GM23248 (cell line): ENCODE measurements around the gene INTU. TPM values are rescaled to one million over a fixed set of nuclear protein-coding genes. Genes with fewer than 3 reads are reported as not detected.

Experiments used
- DNase-seq: peaks from one replicate; pipeline ENCODE4 v3.0.0-alpha.2; 2015
- H2AFZ ChIP-seq: fragments of 200-600 bp; sonication (generic); 2 replicates; pipeline ENCODE4 v1.6.1; 2016; ENCODE audit warnings: antibody characterized with exemption
- H3F3A ChIP-seq: fragments of 200-600 bp; sonication (generic); 2 replicates; pipeline ENCODE4 v1.6.1; 2016; ENCODE audit warnings: mild to moderate bottlenecking, antibody characterized with exemption, mixed run types; ENCODE audit not compliant: insufficient read depth
- H3K27ac ChIP-seq: fragments of 200-600 bp; sonication (generic); 2 replicates; pipeline ENCODE4 v1.5.1; 2016; ENCODE audit warnings: mild to moderate bottlenecking
- H3K27me3 ChIP-seq: fragments of 200-600 bp; sonication (generic); replicated peaks from 2 replicates; pipeline ENCODE4 v1.6.1; 2016; ENCODE audit warnings: mild to moderate bottlenecking; ENCODE audit not compliant: insufficient read depth
- H3K36me3 ChIP-seq: fragments of 200-600 bp; sonication (generic); 2 replicates; pipeline ENCODE4 v1.6.1; 2016; ENCODE audit warnings: low read depth, mild to moderate bottlenecking
- H3K4me1 ChIP-seq: fragments of 200-600 bp; sonication (generic); 2 replicates; pipeline ENCODE4 v1.6.1; 2016; ENCODE audit warnings: mild to moderate bottlenecking; ENCODE audit not compliant: insufficient read depth
- H3K4me2 ChIP-seq: fragments of 200-600 bp; sonication (generic); one replicate; pipeline ENCODE4 v1.6.1; 2016; ENCODE audit warnings: mild to moderate bottlenecking; ENCODE audit not compliant: unreplicated experiment
- H3K4me3 ChIP-seq: fragments of 200-600 bp; sonication (generic); 2 replicates; pipeline ENCODE4 v1.5.1; 2016; ENCODE audit warnings: mild to moderate bottlenecking
- H3K79me2 ChIP-seq: fragments of 200-600 bp; sonication (generic); 2 replicates; pipeline ENCODE4 v1.6.1; 2016; ENCODE audit warnings: mild to moderate bottlenecking; ENCODE audit not compliant: insufficient read depth
- H3K9ac ChIP-seq: fragments of 200-600 bp; sonication (generic); 2 replicates; pipeline ENCODE4 v1.6.1; 2016; ENCODE audit warnings: mild to moderate bottlenecking
- H3K9me2 ChIP-seq: fragments of 200-600 bp; sonication (generic); 2 replicates; pipeline ENCODE4 v1.6.1; 2016; ENCODE audit warnings: mixed run types, mild to moderate bottlenecking, moderate library complexity; ENCODE audit not compliant: insufficient read depth
- H3K9me3 ChIP-seq: fragments of 200-600 bp; sonication (generic); one replicate; pipeline ENCODE4 v1.6.1; 2017; ENCODE audit warnings: low read depth
- H4K20me1 ChIP-seq: fragments of 200-600 bp; sonication (generic); 2 replicates; pipeline ENCODE4 v1.6.0; 2016; ENCODE audit not compliant: insufficient read depth
- EZH2 ChIP-seq: fragments of 200-600 bp; sonication (generic); IDR thresholded peaks from 2 replicates; pipeline ENCODE4 v1.6.1; 2018; ENCODE audit warnings: antibody characterized with exemption, mild to moderate bottlenecking; ENCODE audit not compliant: insufficient read depth, poor library complexity, severe bottlenecking
- EZH2phosphoT487 ChIP-seq: fragments of 200-600 bp; sonication (generic); IDR thresholded peaks from 2 replicates; pipeline ENCODE4 v1.6.1; 2018; ENCODE audit warnings: antibody characterized with exemption, moderate library complexity, mild to moderate bottlenecking, low read depth; ENCODE audit not compliant: insufficient read depth
- WGBS, 2 experiments: methylation state at CpG; one replicate each; pipeline ENCODE4 v1.1.6; 2015 to 2017; ENCODE audit warnings: low lambda C conversion rate in 2 of 2, low coverage in 1 of 2; ENCODE audit errors: missing lambda C conversion rate in 2 of 2; 5-methylcytosine and 5-hydroxymethylcytosine counted together
- in situ Hi-C: fragments of 300-500 bp; cut with MboI; formaldehyde crosslinking; loops from 2 replicates; pipeline ENCODE4 v1.15.0; 2020
- polyA plus RNA-seq: library from polyadenylated mRNA; unstranded; fragments of >200 nt; fragmentation: Nextera tagmentation; extraction: Ambion mirVana; gene quantifications from 2 replicates; pipeline ENCODE4 v1.2.1, GENCODE V29; 2016
- total RNA-seq: library from RNA; depleted of rRNA; stranded (reverse); fragments of >200 nt; shearing (Covaris generic); gene quantifications from 2 replicates; pipeline ENCODE4 v1.2.3, GENCODE V29; 2014

Gene INTU
- total and polyA plus RNA-seq, 2 experiments from 2014 or later: 2.3 to 5.2 TPM

- in situ Hi-C loops: no loop called here
- H4K20me1 ChIP-seq: no peaks in the 10 kb centered on the region
- WGBS, 2 experiments: 88 to 95% methylated on average over 6 of the region's 6 CpGs
- DNase-seq: no peak
- no peak overlapping the region for H3K4me3 ChIP-seq
- H3K9me2 ChIP-seq: no peaks in the 10 kb centered on the region
- no peak overlapping the region for H3K4me2 ChIP-seq
- no peak overlapping the region for H3K9ac ChIP-seq
- H3K79me2 ChIP-seq: no peaks in the 10 kb centered on the region
- no peak overlapping the region for H3K27ac ChIP-seq
- TF ChIP-seq EZH2 (no peak), EZH2phosphoT487 (no peak)
- no peaks in the 10 kb centered on the region for H3K9me3 ChIP-seq
- no peak overlapping the region for H2AFZ ChIP-seq
- H3K4me1 ChIP-seq: no peaks in the 10 kb centered on the region
- H3F3A ChIP-seq: no peaks in the 10 kb centered on the region
- no peaks in the 10 kb centered on the region for H3K27me3 ChIP-seq
- no peaks in the 10 kb centered on the region for H3K36me3 ChIP-seq
These were observed 27.6 kb downstream of the INTU start for GRCh38 chr4:127660284-127660885.

- Histone ChIP-seq H3K9ac (no peak overlapping the region), H3K9me2 (peaks cover 3% of the 10 kb centered on the region; the same call in 1 of the 2 replicates), H3K36me3 (no peaks in the 10 kb centered on the region), H3K4me3 (no peak overlapping the region), H3F3A (no peaks in the 10 kb centered on the region), H3K4me1 (no peaks in the 10 kb centered on the region), H3K27me3 (no peaks in the 10 kb centered on the region), H3K9me3 (no peaks in the 10 kb centered on the region), H2AFZ (no peak overlapping the region), H3K79me2 (no peaks in the 10 kb centered on the region), H4K20me1 (no peaks in the 10 kb centered on the region), H3K27ac (no peak overlapping the region), H3K4me2 (no peak overlapping the region)
- no peak for DNase-seq
- 74 to 80% methylated on average over 2 of the region's 2 CpGs for WGBS, 2 experiments
- in situ Hi-C loops: no loop called here
- TF ChIP-seq EZH2 (no peak), EZH2phosphoT487 (no peak)
These were observed 34.4 kb downstream of the INTU start for GRCh38 chr4:127667116-127667515.

GRCh38 chr4:127667772-127668171 is 35.0 kb downstream of the INTU start:
- H3K4me1 ChIP-seq: no peaks in the 10 kb centered on the region
- H4K20me1 ChIP-seq: no peaks in the 10 kb centered on the region
- H3K79me2 ChIP-seq: no peaks in the 10 kb centered on the region
- no peak overlapping the region for H2AFZ ChIP-seq
- no peak overlapping the region for H3K9ac ChIP-seq
- no peak overlapping the region for H3K27ac ChIP-seq
- H3F3A ChIP-seq: no peaks in the 10 kb centered on the region
- no peak overlapping the region for H3K4me3 ChIP-seq
- TF ChIP-seq EZH2phosphoT487 (no peak), EZH2 (no peak)
- peaks cover 3% of the 10 kb centered on the region; the same call in 1 of the 2 replicates for H3K9me2 ChIP-seq
- in situ Hi-C loops: no loop called here
- no peaks in the 10 kb centered on the region for H3K27me3 ChIP-seq
- no peaks in the 10 kb centered on the region for H3K9me3 ChIP-seq
- H3K4me2 ChIP-seq: no peak overlapping the region
- 98% methylated on average over 2 of the region's 2 CpGs for WGBS, 2 experiments
- no peaks in the 10 kb centered on the region for H3K36me3 ChIP-seq
- no peak for DNase-seq

DNA sequence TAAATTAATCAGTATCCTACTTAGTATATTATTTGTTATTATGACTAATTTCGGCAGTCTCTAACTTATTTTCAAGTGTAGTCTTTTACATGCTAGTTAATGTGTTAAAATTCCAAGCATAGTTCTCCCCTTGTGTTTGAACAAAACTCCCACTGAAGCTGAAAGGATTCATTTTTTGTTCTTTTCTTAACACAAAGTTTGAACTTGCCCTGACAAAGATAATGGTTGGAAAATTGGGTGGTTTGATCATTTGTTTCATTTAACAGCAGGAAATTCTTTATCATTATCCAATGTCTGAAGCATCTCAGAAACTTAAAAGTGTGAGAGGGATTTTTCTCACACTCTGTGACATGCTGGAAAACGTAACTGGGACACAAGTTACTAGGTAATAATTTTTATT is 36.0 kb downstream of the INTU start:
- no peaks in the 10 kb centered on the region for H3K9me3 ChIP-seq
- WGBS, 2 experiments: 85 to 86% methylated on average over 2 of the region's 2 CpGs
- no peak overlapping the region for H2AFZ ChIP-seq

More for the DNA sequence above, 36.0 kb downstream of the INTU start:
- H3K4me3 ChIP-seq: no peak overlapping the region
- H3K36me3 ChIP-seq: no peaks in the 10 kb centered on the region
- H4K20me1 ChIP-seq: no peaks in the 10 kb centered on the region
- in situ Hi-C loops: no loop called here
- no peaks in the 10 kb centered on the region for H3F3A ChIP-seq
- H3K4me1 ChIP-seq: no peaks in the 10 kb centered on the region
- no peak overlapping the region for H3K27ac ChIP-seq
- H3K9me2 ChIP-seq: peaks cover 3% of the 10 kb centered on the region; the same call in 1 of the 2 replicates
- H3K79me2 ChIP-seq: no peaks in the 10 kb centered on the region
- H3K9ac ChIP-seq: no peak overlapping the region
- no peak for DNase-seq
- TF ChIP-seq EZH2phosphoT487 (no peak), EZH2 (no peak)
- H3K27me3 ChIP-seq: no peaks in the 10 kb centered on the region
- H3K4me2 ChIP-seq: no peak overlapping the region
